Measurements from ENCODE around the gene MAPRE2.

Gene MAPRE2

GRCh38 chr18:35189510-35189909, 148.3 kb downstream of the MAPRE2 start:
- DNase-seq, result no peak

- DNase-seq, result no peak
These were observed 149.9 kb downstream of the MAPRE2 start for GRCh38 chr18:35190948-35191697.

- DNase-seq, result no peak
These were observed 150.4 kb downstream of the MAPRE2 start for GRCh38 chr18:35191698-35192025.

GRCh38 chr18:35192415-35192814, 151.2 kb downstream of the MAPRE2 start:
- DNase-seq, result peak; percentile 90
